IPS-NIHi7 (cell line): ENCODE measurements around the gene DYNLRB1.

Experiments used
- DNase-seq: peaks from one replicate; pipeline ENCODE4 v3.0.0; 2012; ENCODE audit warnings: mixed read lengths; ENCODE audit errors: extremely low spot score

The DYNLRB1 gene

GRCh38 chr20:34558320-34559218, 42.3 kb downstream of the DYNLRB1 start, which contains the start of gene MAP1LC3A:
Gene MAP1LC3A, plus strand, starts transcription at chr20:34558718. Its CDS starts 151 bp downstream, at chr20:34558869.
- peak; percentile 95 for DNase-seq

- no peak for DNase-seq
These were observed 43.3 kb downstream of the DYNLRB1 start for GRCh38 chr20:34559311-34560140.

GRCh38 chr20:34560141-34560523, 43.9 kb downstream of the DYNLRB1 start:
- no peak for DNase-seq

- no peak for DNase-seq
These were observed 44.4 kb downstream of the DYNLRB1 start for GRCh38 chr20:34560614-34561013.

- no peak for DNase-seq
These were observed 45.4 kb downstream of the DYNLRB1 start for GRCh38 chr20:34561661-34562060.

GRCh38 chr20:34562641-34563040, 46.4 kb downstream of the DYNLRB1 start:
- DNase-seq, result peak; percentile 63

- DNase-seq, result no peak
These were observed 48.6 kb downstream of the DYNLRB1 start for GRCh38 chr20:34564833-34565232.

- no peak for DNase-seq
These were observed 51.0 kb downstream of the DYNLRB1 start for GRCh38 chr20:34566978-34567891.

GRCh38 chr20:34567892-34568865, 52.0 kb downstream of the DYNLRB1 start:
- DNase-seq, result no peak

GRCh38 chr20:34569598-34569997, 53.4 kb downstream of the DYNLRB1 start:
- DNase-seq, result no peak

- no peak for DNase-seq
These were observed 54.7 kb downstream of the DYNLRB1 start for GRCh38 chr20:34570859-34571306.

- no peak for DNase-seq
These were observed 55.5 kb downstream of the DYNLRB1 start for GRCh38 chr20:34571753-34572152.

GRCh38 chr20:34573541-34574300, 57.5 kb downstream of the DYNLRB1 start:
- no peak for DNase-seq

GRCh38 chr20:34574426-34574825, 58.2 kb downstream of the DYNLRB1 start:
- DNase-seq, result no peak

- no peak for DNase-seq
These were observed 58.6 kb downstream of the DYNLRB1 start for GRCh38 chr20:34574861-34575260.

- no peak for DNase-seq
These were observed 59.0 kb downstream of the DYNLRB1 start for GRCh38 chr20:34575271-34575670.

GRCh38 chr20:34575756-34576155, 59.5 kb downstream of the DYNLRB1 start:
- DNase-seq, result no peak

GRCh38 chr20:34577061-34577460, 60.8 kb downstream of the DYNLRB1 start:
- no peak for DNase-seq

- no peak for DNase-seq
These were observed 61.8 kb downstream of the DYNLRB1 start for GRCh38 chr20:34578025-34578424.
